Limb (tissue), 2 donors: ENCODE results near the gene FOLR2.

Source experiments
- DNase-seq, 2 donors: peaks; one replicate each; pipeline ENCODE4 v3.0.0-alpha.2; 2016; ENCODE audit errors: extremely low spot score in 2 of 2

Gene FOLR2

DNA sequence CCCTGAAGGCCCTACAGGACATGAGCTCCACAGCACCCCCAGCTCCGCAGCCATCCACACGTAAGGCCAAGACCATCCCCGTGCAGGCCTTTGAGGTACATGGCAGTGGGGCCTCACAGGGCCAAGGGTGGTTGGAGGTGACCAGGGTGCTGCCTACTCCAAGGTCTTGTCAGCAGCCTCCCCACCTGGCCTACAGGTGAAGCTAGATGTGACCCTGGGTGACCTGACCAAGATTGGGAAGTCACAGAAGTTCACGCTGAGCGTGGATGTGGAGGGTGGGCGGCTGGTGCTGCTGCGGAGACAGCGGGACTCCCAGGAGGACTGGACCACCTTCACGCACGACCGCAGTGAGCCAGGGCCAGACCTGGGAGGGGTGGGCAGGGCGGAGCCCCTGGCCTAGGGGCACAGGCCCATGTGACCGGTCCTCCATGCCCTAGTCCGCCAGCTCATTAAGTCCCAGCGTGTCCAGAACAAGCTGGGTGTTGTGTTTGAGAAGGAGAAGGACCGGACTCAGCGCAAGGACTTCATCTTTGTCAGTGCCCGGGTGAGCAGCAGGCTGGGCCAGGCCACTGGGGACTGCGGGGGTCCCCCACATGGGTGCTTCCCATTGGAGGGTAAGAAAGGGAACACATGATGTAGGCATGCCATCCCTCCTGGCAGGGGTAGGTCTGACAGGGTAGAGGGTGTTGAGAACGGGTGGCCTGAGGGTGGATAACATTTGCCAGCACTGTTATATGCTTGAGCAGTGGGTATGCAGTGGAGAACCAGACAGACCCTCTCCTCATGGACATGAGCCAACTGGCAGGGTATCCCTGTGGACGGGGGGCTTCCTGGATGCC is 13.6 kb downstream of the FOLR2 start:
- DNase-seq: no peak

- DNase-seq: no peak
Observed at GRCh38 chr11:72230764-72231365, 14.3 kb downstream of the FOLR2 start.

- DNase-seq: no peak
Observed at GRCh38 chr11:72231396-72232259, 15.0 kb downstream of the FOLR2 start.

- DNase-seq: no peak
Observed at GRCh38 chr11:72232260-72233055, 15.9 kb downstream of the FOLR2 start.

DNA sequence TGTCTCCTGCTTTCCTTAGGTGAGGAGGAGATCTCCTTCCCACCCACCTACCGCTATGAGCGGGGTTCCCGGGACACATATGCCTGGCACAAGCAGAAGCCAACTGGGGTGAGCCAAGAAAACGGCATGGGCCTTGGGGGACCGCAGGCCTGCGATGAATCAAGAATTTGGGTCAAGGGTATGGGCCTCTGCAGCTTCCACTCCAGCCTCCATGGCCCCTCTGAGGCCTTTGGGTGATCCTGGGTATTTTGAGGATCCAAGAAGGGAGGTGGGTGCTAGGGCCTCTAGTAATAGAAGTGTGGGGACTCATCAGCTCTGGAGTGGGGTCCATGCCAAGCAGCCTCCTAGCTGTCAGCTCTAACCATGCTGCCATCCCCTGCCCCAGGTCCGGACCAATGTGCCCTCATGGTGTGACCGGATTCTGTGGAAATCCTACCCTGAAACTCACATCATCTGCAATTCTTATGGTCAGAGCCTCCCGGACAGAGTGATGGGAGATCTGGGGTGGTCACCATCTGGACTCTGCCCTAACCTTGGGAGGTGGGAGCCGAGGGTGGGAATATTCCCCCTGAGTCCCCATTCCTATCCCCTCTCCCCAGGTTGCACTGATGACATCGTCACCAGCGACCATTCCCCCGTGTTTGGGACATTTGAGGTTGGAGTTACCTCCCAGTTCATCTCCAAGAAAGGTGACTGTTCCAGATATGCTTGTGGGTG is 16.6 kb downstream of the FOLR2 start:
- DNase-seq: no peak

- DNase-seq: no peak
Observed at GRCh38 chr11:72233773-72234513, 17.3 kb downstream of the FOLR2 start.

GRCh38 chr11:72234514-72234830 is 17.9 kb downstream of the FOLR2 start:
- no peak for DNase-seq

DNA sequence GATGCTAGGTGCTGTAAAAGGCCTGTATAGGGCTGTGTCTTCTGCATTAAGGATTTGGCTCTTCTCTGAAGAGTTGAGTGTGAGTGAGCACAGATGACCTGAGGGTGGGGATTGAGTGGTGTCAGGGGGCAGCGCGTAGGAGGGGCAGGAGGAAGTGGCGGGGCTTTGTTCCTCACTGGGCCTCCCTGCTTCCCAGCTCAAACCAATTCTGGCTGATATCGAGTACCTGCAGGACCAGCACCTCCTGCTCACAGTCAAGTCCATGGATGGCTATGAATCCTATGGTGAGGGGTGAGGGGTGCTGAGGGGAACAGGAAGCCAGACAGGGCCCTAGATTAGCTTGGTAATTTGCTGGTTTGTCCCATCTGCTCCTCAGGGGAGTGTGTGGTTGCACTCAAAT is 18.3 kb downstream of the FOLR2 start:
- DNase-seq: no peak

GRCh38 chr11:72235351-72236057 is 18.9 kb downstream of the FOLR2 start:
- DNase-seq: no peak

DNA sequence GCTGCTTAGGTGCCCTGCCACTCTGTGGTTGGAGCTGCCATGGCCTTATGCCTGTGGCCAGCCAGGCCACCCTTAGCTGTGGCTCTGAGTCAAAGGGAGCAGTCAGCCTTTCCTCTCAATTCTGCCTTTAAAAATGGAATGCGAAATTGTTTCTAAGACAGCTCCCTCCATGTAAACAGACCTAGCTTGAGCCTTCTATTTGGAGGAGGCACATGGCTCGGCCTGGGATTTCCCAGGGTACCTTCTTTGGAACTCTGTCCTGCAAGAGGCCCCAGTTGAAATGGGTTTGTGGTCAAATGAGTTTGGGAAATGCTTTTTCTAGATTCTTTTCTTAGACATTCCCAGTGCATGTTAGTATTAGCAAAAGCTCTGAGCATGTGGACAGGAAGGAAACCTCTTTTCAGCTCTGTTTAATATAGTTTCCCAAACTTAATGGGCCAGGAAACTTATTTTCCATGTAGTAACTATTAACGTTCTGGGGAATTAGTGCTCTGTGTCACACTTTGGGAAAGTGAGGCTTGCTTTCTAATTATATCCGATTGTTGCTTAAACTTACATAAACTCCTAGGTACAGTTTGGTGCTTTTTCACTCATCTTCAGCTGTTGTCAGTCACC is 19.6 kb downstream of the FOLR2 start:
- DNase-seq: no peak

DNA sequence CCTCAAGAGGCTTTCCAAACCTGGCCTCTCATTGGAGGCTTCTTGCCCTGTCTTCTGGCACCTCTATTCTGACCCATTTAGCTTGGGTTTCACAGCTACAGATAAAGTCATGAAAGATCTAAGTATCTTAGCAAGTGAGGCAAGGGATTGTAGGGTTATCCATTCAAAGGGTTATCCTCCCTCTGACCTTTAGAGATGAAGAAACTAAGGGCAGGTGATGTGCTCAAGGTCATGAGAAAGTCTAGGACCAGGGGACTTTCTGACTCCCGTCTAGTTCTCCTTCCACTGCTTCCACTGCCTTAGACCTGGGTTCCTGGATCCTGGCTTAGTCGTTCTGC is 20.1 kb downstream of the FOLR2 start:
- DNase-seq: no peak

- peak in 1 of 2 donors; percentile 44 for DNase-seq
Observed at GRCh38 chr11:72237112-72237931, 20.7 kb downstream of the FOLR2 start.

DNA sequence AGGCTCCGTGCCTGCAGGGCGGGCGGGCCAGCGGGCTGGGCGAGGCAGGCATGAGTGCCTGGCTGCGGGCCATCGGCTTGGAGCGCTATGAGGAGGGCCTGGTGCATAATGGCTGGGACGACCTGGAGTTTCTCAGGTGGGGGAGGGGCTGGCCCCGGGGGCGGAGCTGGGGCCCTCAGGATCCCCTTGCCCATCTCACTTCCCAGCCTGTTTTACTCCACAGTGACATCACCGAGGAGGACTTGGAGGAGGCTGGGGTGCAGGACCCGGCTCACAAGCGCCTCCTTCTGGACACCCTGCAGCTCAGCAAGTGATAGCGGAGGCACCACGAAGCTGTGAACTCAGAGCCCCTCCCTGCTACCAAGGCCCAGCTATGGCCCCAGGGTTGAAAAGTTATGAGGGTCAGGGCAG is 21.5 kb downstream of the FOLR2 start:
- DNase-seq: peak in 1 of 2 donors; percentile 73

DNA sequence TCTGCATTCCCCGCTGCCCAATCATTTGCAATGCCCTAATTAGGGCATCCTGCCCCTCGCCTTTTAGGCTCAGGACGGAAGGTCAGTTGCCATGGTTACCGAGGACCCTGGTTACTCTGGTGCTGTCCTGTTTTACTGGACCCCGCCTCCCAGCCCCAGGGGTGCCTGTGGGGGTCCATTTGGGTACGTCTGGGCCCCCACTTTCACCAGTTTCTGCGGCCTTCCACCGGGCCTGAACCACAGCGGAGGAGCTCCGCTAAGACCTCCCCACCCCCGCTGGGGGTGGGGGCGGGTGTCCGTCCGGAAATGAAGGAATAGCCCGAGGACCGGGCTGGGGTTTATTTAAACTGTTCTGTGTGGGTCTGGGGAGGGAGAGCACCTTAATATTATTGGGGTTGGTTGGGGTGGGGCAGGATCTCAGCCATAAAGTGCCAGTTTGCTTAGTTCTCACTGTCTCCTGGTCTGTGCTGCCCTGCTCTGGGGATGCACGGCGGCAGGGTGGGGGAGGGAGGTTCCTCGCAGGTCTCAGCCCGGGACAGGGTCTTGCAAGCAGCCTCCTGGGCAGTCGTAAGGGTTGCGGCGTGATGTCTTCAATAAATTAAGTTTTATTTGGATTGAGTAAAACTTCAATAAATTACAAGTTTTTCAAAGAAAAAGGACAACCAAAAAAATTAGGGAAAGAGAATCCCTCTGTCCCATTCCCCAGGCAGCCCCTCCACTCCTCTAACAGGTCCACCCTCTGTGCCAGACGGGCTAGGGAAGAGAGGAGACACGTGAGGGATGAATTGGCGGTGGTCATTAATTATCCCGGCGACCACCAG is 22.1 kb downstream of the FOLR2 start:
- peak in 1 of 2 donors; percentile 39 for DNase-seq

GRCh38 chr11:72239313-72239848 is 22.8 kb downstream of the FOLR2 start:
- DNase-seq: peak in 1 of 2 donors; percentile 66

GRCh38 chr11:72239849-72240460 is 23.4 kb downstream of the FOLR2 start:
- no peak for DNase-seq
